ENCODE data around the gene TRAPPC10. TPM values are rescaled to one million over a fixed set of nuclear protein-coding genes. Genes with fewer than 3 reads are reported as not detected.
A peak's percentile ranks its signal among the peaks of the same experiment; 100 is the strongest.

Gene TRAPPC10
- total and polyA plus RNA-seq, 9 of the 15 experiments (the other 6 are each of a cell fraction or from before 2014, with no cell fraction given): 1.1 to 33.8 (median 24.3) TPM

DNA sequence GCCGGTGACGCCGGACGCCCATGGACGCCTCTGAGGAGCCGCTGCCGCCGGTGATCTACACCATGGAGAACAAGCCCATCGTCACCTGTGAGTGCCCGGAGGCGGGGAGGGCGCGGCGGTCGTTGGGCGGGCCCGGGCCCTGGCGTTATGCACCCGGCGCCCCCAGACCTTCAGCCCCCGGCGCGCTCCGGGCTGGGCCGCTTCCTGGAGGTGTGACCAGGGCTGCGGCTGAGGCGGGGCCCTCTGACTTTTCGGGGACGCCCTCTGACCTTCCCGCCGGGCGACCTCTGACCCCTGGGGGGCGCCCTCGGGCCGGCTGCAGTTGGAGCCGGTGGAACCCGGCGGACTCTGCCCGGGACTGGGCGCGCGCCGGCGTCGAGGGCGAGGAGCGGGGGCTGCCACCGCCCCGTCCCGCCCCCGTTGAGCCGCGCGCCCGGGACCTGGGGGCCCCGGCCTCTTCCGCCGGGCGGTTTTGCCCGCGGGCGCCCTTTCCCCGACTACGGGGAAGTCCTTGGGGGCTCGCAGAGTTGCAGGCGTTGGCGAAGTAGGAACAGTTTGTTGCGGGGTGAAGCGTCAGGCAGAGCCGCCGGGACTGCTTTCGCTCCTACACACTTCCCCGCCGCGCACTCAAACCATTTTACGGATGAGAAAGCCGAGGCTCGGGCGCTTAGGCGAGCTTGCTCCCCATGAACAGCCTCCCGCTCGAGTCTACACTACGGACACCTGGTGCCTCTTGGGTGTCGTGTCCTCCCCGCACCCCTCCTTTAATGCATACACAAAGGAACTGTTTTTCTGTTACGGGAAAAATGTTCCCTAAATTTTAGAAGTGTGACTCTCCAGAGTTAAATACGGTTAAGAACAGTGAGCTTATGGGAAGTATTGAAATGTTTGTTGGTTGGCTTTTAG is 618 bp downstream of the TRAPPC10 start (continued):
- no peak for TF ChIP-seq TRIM28 (IDR thresholded peaks at IDR 0.05)
- no peak for TF ChIP-seq ATF1 (CRISPR knock-in tag; IDR thresholded peaks at IDR 0.05)
- peak; percentile 32 for TF ChIP-seq ATF1 (tag; IDR thresholded peaks at IDR 0.05)
- no peak for TF ChIP-seq KAT8 (IDR thresholded peaks at IDR 0.05; ENCODE audit: low read depth)
- TF ChIP-seq SP1 (CRISPR knock-in tag; IDR thresholded peaks at IDR 0.05): peak; percentile 48; the same call in 1 of the 2 replicates
- no peak for TF ChIP-seq ZNF586 (CRISPR knock-in tag; conservative IDR thresholded peaks at IDR 0.05)
- TF ChIP-seq, protein P1, sequence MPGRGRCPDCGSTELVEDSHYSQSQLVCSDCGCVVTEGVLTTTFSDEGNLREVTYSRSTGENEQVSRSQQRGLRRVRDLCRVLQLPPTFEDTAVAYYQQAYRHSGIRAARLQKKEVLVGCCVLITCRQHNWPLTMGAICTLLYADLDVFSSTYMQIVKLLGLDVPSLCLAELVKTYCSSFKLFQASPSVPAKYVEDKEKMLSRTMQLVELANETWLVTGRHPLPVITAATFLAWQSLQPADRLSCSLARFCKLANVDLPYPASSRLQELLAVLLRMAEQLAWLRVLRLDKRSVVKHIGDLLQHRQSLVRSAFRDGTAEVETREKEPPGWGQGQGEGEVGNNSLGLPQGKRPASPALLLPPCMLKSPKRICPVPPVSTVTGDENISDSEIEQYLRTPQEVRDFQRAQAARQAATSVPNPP (IDR thresholded peaks at IDR 0.05; ENCODE audit: borderline replicate concordance, insufficient read depth, insufficient read length): no peak
- no peak for TF ChIP-seq CAMTA2 (CRISPR knock-in tag; conservative IDR thresholded peaks at IDR 0.05)
- no peak for TF ChIP-seq POLR2B (IDR thresholded peaks at IDR 0.05; ENCODE audit: low read depth, partially characterized antibody)
- peak; percentile 84 for TF ChIP-seq CCNT2 (IDR thresholded peaks at IDR 0.05; ENCODE audit: borderline replicate concordance, extremely low read depth, insufficient read length, low read depth, low read length)
- TF ChIP-seq BCL6 (CRISPR knock-in tag; IDR thresholded peaks at IDR 0.05): no peak
- no peak for TF ChIP-seq KLF6 (CRISPR knock-in tag; IDR thresholded peaks at IDR 0.05; ENCODE audit: borderline replicate concordance)
- no peak for TF ChIP-seq HEY1 (CRISPR knock-in tag; IDR thresholded peaks at IDR 0.05; ENCODE audit: borderline replicate concordance)
- TF ChIP-seq BMI1 (IDR thresholded peaks at IDR 0.05; ENCODE audit: low read length): no peak
- no peak for TF ChIP-seq DDX20 (tag; IDR thresholded peaks at IDR 0.05; ENCODE audit: low read depth)
- no peak for TF ChIP-seq NFIX (CRISPR knock-in tag; IDR thresholded peaks at IDR 0.05; ENCODE audit: low read depth)
- TF ChIP-seq, protein P2, sequence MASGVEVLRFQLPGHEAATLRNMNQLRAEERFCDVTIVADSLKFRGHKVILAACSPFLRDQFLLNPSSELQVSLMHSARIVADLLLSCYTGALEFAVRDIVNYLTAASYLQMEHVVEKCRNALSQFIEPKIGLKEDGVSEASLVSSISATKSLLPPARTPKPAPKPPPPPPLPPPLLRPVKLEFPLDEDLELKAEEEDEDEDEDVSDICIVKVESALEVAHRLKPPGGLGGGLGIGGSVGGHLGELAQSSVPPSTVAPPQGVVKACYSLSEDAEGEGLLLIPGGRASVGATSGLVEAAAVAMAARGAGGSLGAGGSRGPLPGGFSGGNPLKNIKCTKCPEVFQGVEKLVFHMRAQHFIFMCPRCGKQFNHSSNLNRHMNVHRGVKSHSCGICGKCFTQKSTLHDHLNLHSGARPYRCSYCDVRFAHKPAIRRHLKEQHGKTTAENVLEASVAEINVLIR (CRISPR knock-in tag; IDR thresholded peaks at IDR 0.05): no peak
- no peak for TF ChIP-seq BRF1 (IDR thresholded peaks at IDR 0.05; ENCODE audit: borderline replicate concordance, extremely low read depth, insufficient read length)
- TF ChIP-seq SRSF9 (IDR thresholded peaks at IDR 0.05; ENCODE audit: borderline replicate concordance, low read depth, low read length): no peak
- peak; percentile 72 for TF ChIP-seq ATF7 (IDR thresholded peaks at IDR 0.05)
- TF ChIP-seq NFYB (IDR thresholded peaks at IDR 0.05; ENCODE audit: extremely low read depth, insufficient read length): no peak
- TF ChIP-seq, protein P3, sequence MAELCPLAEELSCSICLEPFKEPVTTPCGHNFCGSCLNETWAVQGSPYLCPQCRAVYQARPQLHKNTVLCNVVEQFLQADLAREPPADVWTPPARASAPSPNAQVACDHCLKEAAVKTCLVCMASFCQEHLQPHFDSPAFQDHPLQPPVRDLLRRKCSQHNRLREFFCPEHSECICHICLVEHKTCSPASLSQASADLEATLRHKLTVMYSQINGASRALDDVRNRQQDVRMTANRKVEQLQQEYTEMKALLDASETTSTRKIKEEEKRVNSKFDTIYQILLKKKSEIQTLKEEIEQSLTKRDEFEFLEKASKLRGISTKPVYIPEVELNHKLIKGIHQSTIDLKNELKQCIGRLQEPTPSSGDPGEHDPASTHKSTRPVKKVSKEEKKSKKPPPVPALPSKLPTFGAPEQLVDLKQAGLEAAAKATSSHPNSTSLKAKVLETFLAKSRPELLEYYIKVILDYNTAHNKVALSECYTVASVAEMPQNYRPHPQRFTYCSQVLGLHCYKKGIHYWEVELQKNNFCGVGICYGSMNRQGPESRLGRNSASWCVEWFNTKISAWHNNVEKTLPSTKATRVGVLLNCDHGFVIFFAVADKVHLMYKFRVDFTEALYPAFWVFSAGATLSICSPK (IDR thresholded peaks at IDR 0.05; ENCODE audit: borderline replicate concordance): no peak
- TF ChIP-seq PHF20 (IDR thresholded peaks at IDR 0.05; ENCODE audit: partially characterized antibody): peak; percentile 8
- TF ChIP-seq, protein P4, sequence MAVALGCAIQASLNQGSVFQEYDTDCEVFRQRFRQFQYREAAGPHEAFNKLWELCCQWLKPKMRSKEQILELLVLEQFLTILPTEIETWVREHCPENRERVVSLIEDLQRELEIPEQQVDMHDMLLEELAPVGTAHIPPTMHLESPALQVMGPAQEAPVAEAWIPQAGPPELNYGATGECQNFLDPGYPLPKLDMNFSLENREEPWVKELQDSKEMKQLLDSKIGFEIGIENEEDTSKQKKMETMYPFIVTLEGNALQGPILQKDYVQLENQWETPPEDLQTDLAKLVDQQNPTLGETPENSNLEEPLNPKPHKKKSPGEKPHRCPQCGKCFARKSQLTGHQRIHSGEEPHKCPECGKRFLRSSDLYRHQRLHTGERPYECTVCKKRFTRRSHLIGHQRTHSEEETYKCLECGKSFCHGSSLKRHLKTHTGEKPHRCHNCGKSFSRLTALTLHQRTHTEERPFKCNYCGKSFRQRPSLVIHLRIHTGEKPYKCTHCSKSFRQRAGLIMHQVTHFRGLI (CRISPR knock-in tag; IDR thresholded peaks at IDR 0.05): no peak
- no peak for TF ChIP-seq ZNF316 (IDR thresholded peaks at IDR 0.05)

Measured in K562 (cell line).